Measurements from ENCODE around the gene DPP6. TPM values are rescaled to one million over a fixed set of nuclear protein-coding genes. Genes with fewer than 3 reads are reported as not detected.

Gene DPP6
- polyA plus RNA-seq, 2 of the 4 experiments (the other 2 are of a cell fraction), result not detected

DNA sequence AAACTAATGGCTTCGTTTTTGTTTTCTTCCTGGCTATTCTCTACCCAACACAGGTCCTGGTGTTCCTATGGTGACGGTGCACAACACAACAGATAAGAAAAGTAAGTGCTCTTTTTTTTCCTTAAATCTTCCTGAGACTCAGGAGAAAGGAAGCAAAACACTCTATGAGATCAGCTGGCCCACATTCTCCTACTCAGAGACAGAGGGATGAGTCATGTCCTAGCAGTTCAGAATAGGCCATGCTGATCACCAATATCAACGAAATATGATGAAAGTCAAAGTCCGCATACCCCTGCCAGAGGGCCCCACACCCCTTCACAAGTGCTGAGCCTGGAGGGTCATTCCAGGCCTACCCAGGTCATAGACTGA, 801.5 kb downstream of the DPP6 start (continued):
- TF ChIP-seq PBX3 (IDR thresholded peaks at IDR 0.05) (no peak), NFE2L2 (conservative IDR thresholded peaks at IDR 0.05; ENCODE audit: low read length) (no peak)

DNA sequence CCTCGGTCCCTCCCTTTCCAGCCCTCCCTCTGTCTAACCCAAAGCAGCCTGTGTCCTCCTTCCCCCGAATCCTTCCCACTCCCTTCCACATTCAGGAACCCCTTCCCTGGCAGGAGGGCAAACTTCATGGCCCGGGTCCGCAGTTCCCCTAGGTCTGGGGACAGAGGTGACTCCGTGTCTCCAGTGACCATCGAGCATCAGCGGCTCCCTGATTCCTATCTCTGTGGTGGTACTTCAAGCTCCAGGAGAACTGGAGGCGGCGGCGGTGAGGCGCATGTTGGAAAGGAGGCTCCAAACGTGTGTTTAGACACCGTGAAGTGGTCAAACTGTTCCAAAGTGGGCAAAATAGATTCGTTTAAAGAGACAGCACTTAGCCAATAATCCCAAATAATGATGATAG, 802.6 kb downstream of the DPP6 start:
- Histone ChIP-seq H3K9me3 (no peaks in the 10 kb centered on the region; the same call in 2 of the 3 replicates), H3K27ac (no peak overlapping the region), H3K4me2 (no peak overlapping the region), H3K4me1 (no peaks in the 10 kb centered on the region), H3K4me3 (no peak overlapping the region)
- DNase-seq (ENCODE audit: low read depth in 1 of 2, low spot score in 1 of 2) (no peak), ATAC-seq (no peak), FAIRE-seq (no peak)
- ChIA-PET POLR2A (no interaction called here), CTCF (no interaction called here)
- no peak for TF ChIP-seq KDM5A (IDR thresholded peaks at IDR 0.05)
- TF ChIP-seq, protein P1, sequence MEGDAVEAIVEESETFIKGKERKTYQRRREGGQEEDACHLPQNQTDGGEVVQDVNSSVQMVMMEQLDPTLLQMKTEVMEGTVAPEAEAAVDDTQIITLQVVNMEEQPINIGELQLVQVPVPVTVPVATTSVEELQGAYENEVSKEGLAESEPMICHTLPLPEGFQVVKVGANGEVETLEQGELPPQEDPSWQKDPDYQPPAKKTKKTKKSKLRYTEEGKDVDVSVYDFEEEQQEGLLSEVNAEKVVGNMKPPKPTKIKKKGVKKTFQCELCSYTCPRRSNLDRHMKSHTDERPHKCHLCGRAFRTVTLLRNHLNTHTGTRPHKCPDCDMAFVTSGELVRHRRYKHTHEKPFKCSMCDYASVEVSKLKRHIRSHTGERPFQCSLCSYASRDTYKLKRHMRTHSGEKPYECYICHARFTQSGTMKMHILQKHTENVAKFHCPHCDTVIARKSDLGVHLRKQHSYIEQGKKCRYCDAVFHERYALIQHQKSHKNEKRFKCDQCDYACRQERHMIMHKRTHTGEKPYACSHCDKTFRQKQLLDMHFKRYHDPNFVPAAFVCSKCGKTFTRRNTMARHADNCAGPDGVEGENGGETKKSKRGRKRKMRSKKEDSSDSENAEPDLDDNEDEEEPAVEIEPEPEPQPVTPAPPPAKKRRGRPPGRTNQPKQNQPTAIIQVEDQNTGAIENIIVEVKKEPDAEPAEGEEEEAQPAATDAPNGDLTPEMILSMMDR (IDR thresholded peaks at IDR 0.05), result no peak
- TF ChIP-seq JUNB (IDR thresholded peaks at IDR 0.05), result no peak
- no peak for TF ChIP-seq CEBPB (IDR thresholded peaks at IDR 0.05)
- TF ChIP-seq CHD2 (IDR thresholded peaks at IDR 0.05; ENCODE audit: low read length, partially characterized antibody), result no peak
- no peak for TF ChIP-seq RFX5 (IDR thresholded peaks at IDR 0.05)
- TF ChIP-seq ZFP36 (IDR thresholded peaks at IDR 0.05; ENCODE audit: borderline replicate concordance, partially characterized antibody), result no peak
- no peak for TF ChIP-seq RARB (CRISPR knock-in tag; IDR thresholded peaks at IDR 0.05)
- TF ChIP-seq FOXS1 (CRISPR knock-in tag; IDR thresholded peaks at IDR 0.05), result no peak
- no peak for TF ChIP-seq EHF (CRISPR knock-in tag; IDR thresholded peaks at IDR 0.05)
- TF ChIP-seq MYC (IDR thresholded peaks at IDR 0.05; ENCODE audit: borderline replicate concordance, low read length), result no peak
- TF ChIP-seq, protein P2, sequence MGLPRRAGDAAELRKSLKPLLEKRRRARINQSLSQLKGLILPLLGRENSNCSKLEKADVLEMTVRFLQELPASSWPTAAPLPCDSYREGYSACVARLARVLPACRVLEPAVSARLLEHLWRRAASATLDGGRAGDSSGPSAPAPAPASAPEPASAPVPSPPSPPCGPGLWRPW (IDR thresholded peaks at IDR 0.05), result no peak
- no peak for TF ChIP-seq USF2 (IDR thresholded peaks at IDR 0.05)
- TF ChIP-seq MAFK (IDR thresholded peaks at IDR 0.05; ENCODE audit: partially characterized antibody), result no peak
- no peak for TF ChIP-seq EP300 (IDR thresholded peaks at IDR 0.05)
- no peak for TF ChIP-seq BHLHE40 (IDR thresholded peaks at IDR 0.05; ENCODE audit: low read depth, low read length)
- no peak for TF ChIP-seq HDAC2 (IDR thresholded peaks at IDR 0.05)
- TF ChIP-seq, protein P3, sequence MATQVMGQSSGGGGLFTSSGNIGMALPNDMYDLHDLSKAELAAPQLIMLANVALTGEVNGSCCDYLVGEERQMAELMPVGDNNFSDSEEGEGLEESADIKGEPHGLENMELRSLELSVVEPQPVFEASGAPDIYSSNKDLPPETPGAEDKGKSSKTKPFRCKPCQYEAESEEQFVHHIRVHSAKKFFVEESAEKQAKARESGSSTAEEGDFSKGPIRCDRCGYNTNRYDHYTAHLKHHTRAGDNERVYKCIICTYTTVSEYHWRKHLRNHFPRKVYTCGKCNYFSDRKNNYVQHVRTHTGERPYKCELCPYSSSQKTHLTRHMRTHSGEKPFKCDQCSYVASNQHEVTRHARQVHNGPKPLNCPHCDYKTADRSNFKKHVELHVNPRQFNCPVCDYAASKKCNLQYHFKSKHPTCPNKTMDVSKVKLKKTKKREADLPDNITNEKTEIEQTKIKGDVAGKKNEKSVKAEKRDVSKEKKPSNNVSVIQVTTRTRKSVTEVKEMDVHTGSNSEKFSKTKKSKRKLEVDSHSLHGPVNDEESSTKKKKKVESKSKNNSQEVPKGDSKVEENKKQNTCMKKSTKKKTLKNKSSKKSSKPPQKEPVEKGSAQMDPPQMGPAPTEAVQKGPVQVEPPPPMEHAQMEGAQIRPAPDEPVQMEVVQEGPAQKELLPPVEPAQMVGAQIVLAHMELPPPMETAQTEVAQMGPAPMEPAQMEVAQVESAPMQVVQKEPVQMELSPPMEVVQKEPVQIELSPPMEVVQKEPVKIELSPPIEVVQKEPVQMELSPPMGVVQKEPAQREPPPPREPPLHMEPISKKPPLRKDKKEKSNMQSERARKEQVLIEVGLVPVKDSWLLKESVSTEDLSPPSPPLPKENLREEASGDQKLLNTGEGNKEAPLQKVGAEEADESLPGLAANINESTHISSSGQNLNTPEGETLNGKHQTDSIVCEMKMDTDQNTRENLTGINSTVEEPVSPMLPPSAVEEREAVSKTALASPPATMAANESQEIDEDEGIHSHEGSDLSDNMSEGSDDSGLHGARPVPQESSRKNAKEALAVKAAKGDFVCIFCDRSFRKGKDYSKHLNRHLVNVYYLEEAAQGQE (IDR thresholded peaks at IDR 0.05), result no peak
- no peak for TF ChIP-seq EHMT2 (IDR thresholded peaks at IDR 0.05; ENCODE audit: low read depth)
- WGBS (ENCODE audit: missing lambda C conversion rate), result 35% methylated on average over 14 of the region's 14 CpGs
